ENCODE results near the gene ACKR4.

GRCh38 chr3:132628157-132628556, 31.1 kb downstream of the ACKR4 start:
- TF ChIP-seq CTCF (IDR thresholded peaks at IDR 0.05) (no peak), POLR2A (IDR thresholded peaks at IDR 0.05) (no peak)

Measured in adrenal gland (tissue), 5 donors.